Endothelial cell of umbilical vein (primary cell): ENCODE results near the gene ARF4.

Experiments
- CTCF ChIP-seq, 2 donors: IDR thresholded peaks; 1 replicate in 1 of 2; 2 replicates in 1 of 2; pipeline ENCODE4 v1.5.1; 2011; ENCODE audit warnings: low read length in 2 of 2, mild to moderate bottlenecking in 2 of 2, moderate library complexity in 2 of 2, control low read depth in 1 of 2, inconsistent platforms in 1 of 2, low read depth in 1 of 2; ENCODE audit not compliant: insufficient read depth in 1 of 2; ENCODE audit errors: extremely low read depth in 1 of 2
- EZH2 ChIP-seq: IDR thresholded peaks from 2 replicates; pipeline ENCODE4 v1.6.1; 2012; ENCODE audit warnings: borderline replicate concordance, low read depth, mild to moderate bottlenecking, moderate library complexity, low read length, inconsistent platforms; ENCODE audit not compliant: severe bottlenecking
- FOS ChIP-seq: IDR thresholded peaks from 2 replicates; pipeline ENCODE4 v1.6.1; 2011; ENCODE audit warnings: mild to moderate bottlenecking, low read length, moderate library complexity, borderline replicate concordance; ENCODE audit not compliant: insufficient read depth
- GATA2 ChIP-seq: IDR thresholded peaks from 2 replicates; pipeline ENCODE4 v1.7.0; 2011; ENCODE audit warnings: low read depth, mild to moderate bottlenecking, moderate library complexity, mixed read lengths, low read length; ENCODE audit not compliant: insufficient read length, insufficient read depth
- JUN ChIP-seq: IDR thresholded peaks from 2 replicates; pipeline ENCODE4 v1.6.1; 2011; ENCODE audit warnings: borderline replicate concordance, low read depth; ENCODE audit not compliant: insufficient read length, insufficient read depth
- MAX ChIP-seq: IDR thresholded peaks from 2 replicates; pipeline ENCODE4 v1.6.1; 2011; ENCODE audit not compliant: insufficient read depth, insufficient read length
- MYC ChIP-seq: IDR thresholded peaks from one replicate; pipeline ENCODE4 v1.6.1; 2011; ENCODE audit warnings: mild to moderate bottlenecking, low read depth, low read length
- POLR2A ChIP-seq: IDR thresholded peaks from 2 replicates; pipeline ENCODE4 v1.6.1; 2012; ENCODE audit warnings: low read depth, mild to moderate bottlenecking, control low read depth, low read length
- POLR2AphosphoS5 ChIP-seq: IDR thresholded peaks from 2 replicates; pipeline ENCODE4 v1.6.1; 2012; ENCODE audit warnings: low read depth, mild to moderate bottlenecking, control low read depth, low read length, moderate library complexity; ENCODE audit not compliant: insufficient read depth

- TF ChIP-seq CTCF (IDR thresholded peaks at IDR 0.05; ENCODE audit: extremely low read depth in 1 of 2, insufficient read depth in 1 of 2, low read depth in 1 of 2, low read length in 2 of 2): no peak
- no peak for TF ChIP-seq JUN
- no peak for TF ChIP-seq POLR2AphosphoS5
- no peak for TF ChIP-seq POLR2A
- no peak for TF ChIP-seq EZH2
- TF ChIP-seq MYC: no peak
- TF ChIP-seq MAX: no peak
- no peak for TF ChIP-seq GATA2
- TF ChIP-seq FOS: no peak
These were observed 7.8 kb upstream of the ARF4 start for GRCh38 chr3:57604971-57605370.
